Measurements from ENCODE around the gene PROM2. TPM values are rescaled to one million over a fixed set of nuclear protein-coding genes. Genes with fewer than 3 reads are reported as not detected.

The PROM2 gene
- polyA plus RNA-seq, 1 donor from 2014 or later = not detected

DNA sequence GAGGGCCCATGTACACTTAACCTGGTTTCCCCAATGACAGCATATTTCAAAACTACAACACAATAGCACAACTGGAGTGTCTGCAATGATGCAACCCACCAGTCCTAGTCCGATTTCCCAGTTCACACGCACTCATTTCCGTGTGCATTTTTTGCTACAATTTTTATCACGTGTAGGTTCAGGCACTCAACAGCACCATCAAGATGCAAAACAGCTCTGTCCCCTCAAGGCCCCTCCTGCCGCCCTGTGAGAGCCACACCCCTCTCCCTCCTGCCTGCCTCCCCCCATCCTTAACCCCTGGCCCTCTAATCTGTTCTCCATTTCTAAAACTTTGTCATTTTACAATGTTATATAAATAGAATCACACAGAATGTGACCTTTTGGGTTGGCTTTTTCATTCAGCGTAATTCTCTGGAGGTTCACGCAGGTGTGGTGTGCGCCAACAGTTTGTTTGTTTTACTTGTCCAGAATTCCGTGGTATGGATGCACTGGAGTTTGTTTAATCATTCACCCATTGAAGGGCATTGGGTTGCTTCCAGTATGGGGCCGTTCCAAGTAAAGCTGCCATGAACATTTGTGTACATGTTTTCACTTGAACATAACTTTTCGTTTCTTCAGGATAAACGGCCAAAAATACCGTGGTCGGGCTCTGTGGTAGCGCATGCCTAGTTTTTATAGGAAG is 31.3 kb downstream of the PROM2 start:
- H3K36me3 Mint-ChIP-seq = no peaks in the 10 kb centered on the region
- no peaks in the 10 kb centered on the region for H3K4me1 Mint-ChIP-seq
- no peak overlapping the region for H3K27ac Mint-ChIP-seq
- peaks cover 4% of the 10 kb centered on the region for H3K27me3 Mint-ChIP-seq
- no peaks in the 10 kb centered on the region for H3K9me3 Mint-ChIP-seq
- no peak overlapping the region for H3K4me3 Mint-ChIP-seq

DNA sequence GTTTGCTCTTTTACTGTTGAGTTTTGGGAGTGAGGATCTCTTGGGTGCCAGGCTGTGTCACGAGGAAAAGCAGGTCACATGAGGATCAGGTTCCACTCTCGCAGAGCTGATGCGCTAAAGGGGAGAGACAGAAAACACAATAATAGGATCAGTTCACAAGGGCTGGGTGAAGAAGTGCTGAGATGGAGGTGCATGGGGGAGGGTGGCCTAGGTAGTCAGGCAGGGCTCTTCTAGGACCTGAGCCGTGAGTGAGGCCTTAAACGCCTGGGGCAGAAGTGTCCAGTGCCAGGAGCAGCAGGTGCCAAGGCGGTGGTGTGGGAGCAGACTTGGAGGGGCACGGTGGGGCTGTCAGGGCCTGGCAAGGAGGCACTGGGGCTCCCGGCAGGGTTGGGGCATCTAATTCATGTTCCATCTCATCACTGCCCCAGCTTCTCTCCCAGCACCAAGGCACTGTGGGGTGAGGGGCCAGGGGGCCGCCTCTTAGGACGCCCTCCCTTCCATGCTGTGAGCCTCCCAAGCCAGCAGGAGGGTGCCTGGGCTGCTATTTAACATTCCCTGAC is 32.2 kb downstream of the PROM2 start:
- Mint-ChIP-seq H3K36me3 (no peaks in the 10 kb centered on the region), H3K4me1 (no peaks in the 10 kb centered on the region), H3K4me3 (no peak overlapping the region), H3K27ac (no peak overlapping the region), H3K27me3 (peaks cover 4% of the 10 kb centered on the region), H3K9me3 (no peaks in the 10 kb centered on the region)

DNA sequence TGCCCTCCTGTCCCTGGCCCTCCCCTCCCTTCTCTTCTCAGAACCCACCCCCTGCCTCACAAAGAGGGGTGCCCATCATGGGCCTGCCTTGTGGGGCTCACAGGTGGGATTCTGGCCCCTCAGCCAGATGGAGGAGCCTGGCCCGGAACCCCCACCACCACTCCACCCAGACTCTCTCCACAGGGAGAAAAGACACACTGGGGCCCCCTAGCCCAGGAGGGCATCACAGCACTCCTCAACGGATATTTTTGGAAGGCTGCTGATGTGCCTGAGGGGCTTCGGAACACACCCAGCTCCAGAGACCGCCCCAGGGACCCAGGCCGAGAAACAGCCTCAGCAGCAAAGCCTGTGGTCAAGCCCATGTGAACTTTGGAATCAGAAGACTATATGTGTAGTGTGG is 32.8 kb downstream of the PROM2 start:
- Mint-ChIP-seq H3K27ac (no peak overlapping the region), H3K9me3 (no peaks in the 10 kb centered on the region), H3K4me1 (no peaks in the 10 kb centered on the region), H3K36me3 (no peaks in the 10 kb centered on the region), H3K27me3 (peaks cover 4% of the 10 kb centered on the region), H3K4me3 (no peak overlapping the region)

DNA sequence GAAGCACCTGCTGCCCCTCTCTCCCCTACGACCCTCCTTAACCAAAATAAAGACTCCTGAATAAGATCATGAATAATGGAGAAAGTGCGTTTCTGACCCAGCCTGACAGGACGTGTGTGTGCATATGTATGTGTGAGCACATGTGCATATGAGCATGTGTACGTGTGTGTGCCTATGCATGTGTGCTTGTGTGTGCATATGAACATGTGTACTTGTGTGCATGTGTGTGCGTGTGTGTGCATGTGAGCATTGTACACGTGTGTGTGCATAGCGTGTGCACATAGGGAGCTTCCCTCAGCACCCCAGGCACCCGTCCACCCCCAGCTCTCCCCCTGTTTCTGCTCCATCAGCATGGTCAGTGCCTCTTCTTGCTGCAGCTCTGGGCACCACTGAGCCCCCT is 33.6 kb downstream of the PROM2 start:
- H3K36me3 Mint-ChIP-seq = no peaks in the 10 kb centered on the region
- no peak overlapping the region for H3K4me3 Mint-ChIP-seq
- H3K9me3 Mint-ChIP-seq = no peaks in the 10 kb centered on the region
- H3K4me1 Mint-ChIP-seq = no peaks in the 10 kb centered on the region
- peaks cover 2% of the 10 kb centered on the region for H3K27me3 Mint-ChIP-seq
- no peak overlapping the region for H3K27ac Mint-ChIP-seq

DNA sequence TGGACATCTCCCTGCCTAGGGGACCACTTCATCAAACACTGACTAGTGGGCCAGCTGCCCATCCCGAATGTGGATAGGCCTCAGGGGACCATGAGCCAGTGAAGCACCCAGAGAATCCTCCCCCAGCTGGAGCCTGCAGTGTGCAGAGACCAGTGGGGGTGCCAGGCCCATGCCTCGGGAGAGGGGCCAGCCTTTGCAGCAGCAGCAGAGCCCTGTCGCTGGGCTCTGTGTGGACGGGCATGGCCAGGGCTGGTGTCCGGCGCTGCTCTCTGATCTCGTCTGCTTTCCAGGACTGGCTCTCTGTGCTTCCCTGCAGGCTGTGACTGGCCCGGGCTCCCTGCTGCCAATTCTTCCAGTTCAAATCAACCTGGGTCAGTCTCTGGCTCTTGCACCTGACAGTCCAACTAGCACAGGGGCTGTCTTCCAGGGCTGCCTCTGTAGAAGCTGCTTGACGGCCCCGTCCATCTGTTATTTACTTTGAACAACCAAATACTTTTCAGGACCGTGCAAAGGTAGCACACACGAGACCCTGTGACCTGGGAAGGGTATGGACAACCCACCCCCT is 34.3 kb downstream of the PROM2 start:
- no peak overlapping the region for H3K4me3 Mint-ChIP-seq
- H3K9me3 Mint-ChIP-seq = no peaks in the 10 kb centered on the region
- no peaks in the 10 kb centered on the region for H3K36me3 Mint-ChIP-seq
- H3K27ac Mint-ChIP-seq = no peak overlapping the region
- H3K27me3 Mint-ChIP-seq = peaks cover 2% of the 10 kb centered on the region
- H3K4me1 Mint-ChIP-seq = no peaks in the 10 kb centered on the region

DNA sequence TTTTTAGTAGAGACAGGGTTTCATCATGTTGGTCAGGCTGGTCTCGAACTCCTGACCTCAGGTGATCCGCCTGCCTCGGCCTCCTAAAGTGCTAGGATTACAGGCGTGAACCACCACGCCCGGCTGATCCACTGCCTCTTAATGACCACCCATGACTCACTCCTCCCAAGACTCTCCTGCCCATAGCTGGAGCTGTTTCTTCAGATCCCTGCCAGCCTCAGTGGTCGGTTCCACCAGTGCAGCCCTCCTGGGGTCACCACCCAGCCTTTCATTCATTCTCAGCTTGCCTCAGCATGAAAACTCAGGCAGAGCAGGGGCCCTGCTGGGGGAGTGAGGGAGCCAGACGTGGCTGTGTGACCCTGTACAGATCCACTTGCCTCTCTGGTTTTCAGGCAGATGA is 35.4 kb downstream of the PROM2 start:
- H3K4me3 Mint-ChIP-seq = no peak overlapping the region

DNA sequence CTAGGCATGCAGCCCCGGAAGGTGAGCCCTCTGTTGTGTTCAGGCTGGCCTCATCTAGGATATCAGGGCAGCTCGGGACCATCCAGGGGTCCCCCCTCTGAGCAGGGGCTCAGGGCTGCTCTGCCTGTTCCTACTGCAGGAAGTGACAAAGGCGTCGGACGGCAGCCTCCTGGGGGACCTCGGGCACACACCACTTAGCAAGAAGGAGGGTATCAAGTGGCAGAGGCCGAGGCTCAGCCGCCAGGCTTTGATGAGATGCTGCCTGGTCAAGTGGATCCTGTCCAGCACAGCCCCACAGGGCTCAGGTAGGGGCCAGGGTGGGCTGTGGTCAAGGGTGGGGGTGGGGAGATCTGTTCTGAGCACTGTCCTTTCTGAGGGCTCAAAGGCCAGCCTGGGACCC is 36.0 kb downstream of the PROM2 start:
- H3K36me3 Mint-ChIP-seq = no peaks in the 10 kb centered on the region
- peaks cover 2% of the 10 kb centered on the region for H3K27me3 Mint-ChIP-seq
- H3K4me3 Mint-ChIP-seq = no peak overlapping the region
- no peaks in the 10 kb centered on the region for H3K9me3 Mint-ChIP-seq
- no peaks in the 10 kb centered on the region for H3K4me1 Mint-ChIP-seq
- peak overlapping the region in 1 of 3 donors; percentile 50 for H3K27ac Mint-ChIP-seq

More for the DNA sequence above, 35.4 kb downstream of the PROM2 start:
- H3K9me3 Mint-ChIP-seq = no peaks in the 10 kb centered on the region
- no peaks in the 10 kb centered on the region for H3K36me3 Mint-ChIP-seq
- H3K4me1 Mint-ChIP-seq = no peaks in the 10 kb centered on the region
- H3K27ac Mint-ChIP-seq = peak overlapping the region in 1 of 3 donors; percentile 50
- H3K27me3 Mint-ChIP-seq = peaks cover 2% of the 10 kb centered on the region

DNA sequence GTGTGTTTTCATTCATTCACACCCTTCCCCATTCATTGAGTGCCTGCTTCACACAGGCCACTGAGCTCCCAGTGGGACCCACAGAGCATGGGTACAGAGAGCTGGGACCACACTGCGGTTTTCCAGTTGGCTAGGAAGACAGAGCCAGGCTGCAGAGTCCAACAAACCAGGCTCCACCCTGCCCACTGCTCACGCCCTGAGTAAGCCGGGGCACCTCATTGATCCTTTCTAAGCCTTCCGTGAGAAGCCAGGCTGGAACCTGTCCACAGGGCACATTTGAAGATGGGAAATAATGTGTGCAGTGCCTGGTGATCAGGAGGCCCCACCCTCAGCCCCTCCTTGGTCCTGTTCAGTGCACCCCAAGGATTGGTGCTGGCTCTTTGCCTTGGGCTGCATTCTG is 36.4 kb downstream of the PROM2 start:
- no peak overlapping the region for H3K4me3 Mint-ChIP-seq
- H3K27me3 Mint-ChIP-seq = peaks cover 2% of the 10 kb centered on the region
- no peaks in the 10 kb centered on the region for H3K36me3 Mint-ChIP-seq
- peaks cover 0 to 1% (median 0%) of the 10 kb centered on the region in 3 donors for H3K4me1 Mint-ChIP-seq
- H3K9me3 Mint-ChIP-seq = no peaks in the 10 kb centered on the region
- H3K27ac Mint-ChIP-seq = no peak overlapping the region

DNA sequence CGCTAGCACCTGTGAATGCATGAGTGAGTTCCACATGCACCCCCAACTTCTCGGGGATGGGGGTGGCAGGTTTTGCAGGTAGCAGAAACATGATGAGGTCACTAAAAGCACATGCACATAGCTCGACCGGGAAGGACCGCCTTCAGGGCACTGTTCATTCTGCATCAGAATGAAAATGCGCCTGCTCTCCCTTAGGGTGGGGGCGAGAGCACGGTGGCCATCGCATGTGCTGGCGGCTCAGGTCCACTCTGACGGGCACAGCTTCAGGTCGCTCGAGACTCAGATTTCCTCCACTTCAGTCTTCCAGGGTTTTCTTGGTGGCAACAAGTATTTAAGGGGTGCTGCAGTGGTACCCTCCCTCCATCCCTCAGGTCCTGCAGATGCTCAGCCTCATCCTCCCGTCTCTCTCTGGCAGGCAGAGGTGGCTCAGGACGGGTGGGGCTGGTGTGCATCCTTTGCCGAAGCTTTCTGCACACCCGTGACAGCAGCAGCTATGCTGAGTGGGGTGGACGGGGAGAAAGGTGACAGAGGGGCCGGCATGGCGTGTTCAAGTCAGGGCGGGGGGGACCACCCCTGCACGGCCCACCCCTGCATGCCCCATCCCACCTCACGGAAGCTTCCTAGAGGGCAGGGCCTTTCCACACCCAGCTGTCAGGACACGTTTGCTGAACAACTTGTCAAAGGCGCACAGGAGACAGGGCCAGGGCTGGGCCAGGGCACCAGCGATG is 37.7 kb downstream of the PROM2 start:
- Mint-ChIP-seq H3K4me3 (no peak overlapping the region), H3K4me1 (peaks cover 0 to 1% (median 0%) of the 10 kb centered on the region in 3 donors), H3K36me3 (no peaks in the 10 kb centered on the region), H3K9me3 (no peaks in the 10 kb centered on the region), H3K27ac (no peak overlapping the region), H3K27me3 (peaks cover 2% of the 10 kb centered on the region)

DNA sequence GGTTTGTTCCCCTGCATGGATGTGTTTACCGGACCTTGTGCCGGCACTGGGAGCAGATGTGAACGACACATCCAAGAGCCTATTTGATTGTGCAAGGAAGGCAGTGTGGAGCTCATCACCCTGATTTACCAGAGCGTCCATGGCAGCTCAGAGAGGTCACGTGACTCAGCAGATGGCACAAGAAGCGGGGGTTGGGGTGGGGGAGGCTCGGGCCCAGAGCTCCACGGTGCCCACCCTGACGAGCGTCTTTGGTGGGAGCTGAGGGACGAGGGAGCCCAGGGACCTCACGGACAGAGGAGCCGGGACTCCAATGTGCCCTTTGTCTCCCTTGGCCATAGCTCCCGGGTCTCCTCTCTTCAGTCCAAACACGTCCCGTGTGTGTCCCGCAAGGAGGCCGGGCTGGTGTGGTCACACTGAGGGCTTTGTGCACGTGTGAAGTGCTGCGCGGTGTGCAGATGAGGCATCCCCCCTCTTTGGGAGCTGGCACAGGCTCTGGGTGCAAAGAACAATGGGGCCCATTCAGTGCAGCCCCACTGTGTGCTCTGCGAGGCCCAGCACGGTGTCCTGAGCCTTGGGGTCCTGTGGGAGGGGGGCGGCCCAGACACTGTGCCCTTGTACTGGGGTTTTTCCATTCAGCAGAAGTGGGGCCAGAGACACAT is 38.4 kb downstream of the PROM2 start:
- no peak overlapping the region for H3K27ac Mint-ChIP-seq
- H3K27me3 Mint-ChIP-seq = peaks cover 5% of the 10 kb centered on the region
- H3K36me3 Mint-ChIP-seq = no peaks in the 10 kb centered on the region
- H3K9me3 Mint-ChIP-seq = no peaks in the 10 kb centered on the region
- H3K4me3 Mint-ChIP-seq = no peak overlapping the region
- H3K4me1 Mint-ChIP-seq = peaks cover 0 to 1% (median 0%) of the 10 kb centered on the region in 3 donors

DNA sequence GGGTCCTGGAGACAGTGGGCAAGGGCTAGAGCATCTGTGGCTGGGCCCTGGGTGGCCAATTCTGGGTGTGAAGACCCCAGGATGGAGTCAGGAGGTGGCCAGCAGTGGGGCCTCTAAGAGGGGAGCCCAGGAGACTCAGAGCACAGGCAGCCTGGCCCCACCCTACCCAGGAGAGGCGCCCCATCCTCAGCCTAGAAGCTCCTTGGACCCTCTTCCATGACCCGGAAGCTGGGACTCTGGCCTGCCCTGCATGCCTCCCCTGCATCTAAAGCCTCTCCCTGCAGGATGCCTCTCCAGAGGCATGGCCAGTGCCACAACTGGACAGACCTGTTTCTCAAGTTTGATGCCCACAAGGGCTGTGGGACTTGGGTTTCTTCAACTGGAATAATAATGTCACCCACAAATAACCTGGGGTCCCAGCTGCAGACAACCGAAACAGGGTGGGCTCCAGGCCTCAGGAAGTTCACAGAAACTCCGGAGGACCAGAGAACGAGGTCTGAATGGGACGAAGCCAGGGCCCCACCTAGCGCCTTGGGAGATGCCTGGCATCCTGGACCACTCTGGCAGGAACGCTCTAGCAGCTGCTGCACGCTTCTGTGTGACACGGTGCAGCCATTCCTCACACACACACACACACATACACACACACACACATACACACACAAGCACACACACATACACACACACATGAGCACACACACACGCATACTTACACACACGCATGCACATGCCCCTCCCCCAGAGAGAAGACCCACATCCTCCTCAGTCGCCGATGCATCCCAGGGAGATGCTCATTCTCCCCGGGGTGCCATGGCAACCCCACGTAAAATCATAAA is 39.3 kb downstream of the PROM2 start:
- peaks cover 0 to 1% (median 0%) of the 10 kb centered on the region in 3 donors for H3K4me1 Mint-ChIP-seq
- no peaks in the 10 kb centered on the region for H3K9me3 Mint-ChIP-seq
- no peak overlapping the region for H3K4me3 Mint-ChIP-seq
- H3K36me3 Mint-ChIP-seq = no peaks in the 10 kb centered on the region
- H3K27ac Mint-ChIP-seq = no peak overlapping the region
- H3K27me3 Mint-ChIP-seq = peaks cover 6% of the 10 kb centered on the region

DNA sequence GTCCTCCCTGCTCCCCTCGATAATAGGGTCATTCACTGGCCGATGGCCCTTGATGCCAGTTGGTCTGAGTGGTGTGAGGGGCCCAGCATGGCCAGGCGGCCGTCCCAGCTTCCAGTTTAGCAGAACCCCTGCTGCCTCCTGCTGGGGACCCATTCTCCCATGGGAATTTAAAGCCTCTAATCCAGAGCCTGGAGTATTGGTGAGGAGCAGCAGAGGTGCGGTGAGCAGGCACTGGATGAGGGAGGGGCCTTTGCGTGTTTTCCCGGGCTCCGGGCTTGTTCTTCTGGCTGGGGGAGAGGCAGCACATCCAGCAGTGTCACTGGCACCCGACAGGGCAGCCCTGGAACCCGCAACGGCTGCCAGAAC is 40.3 kb downstream of the PROM2 start:
- no peaks in the 10 kb centered on the region for H3K36me3 Mint-ChIP-seq
- H3K27ac Mint-ChIP-seq = no peak overlapping the region
- H3K4me1 Mint-ChIP-seq = peaks cover 0 to 1% (median 0%) of the 10 kb centered on the region in 3 donors
- H3K4me3 Mint-ChIP-seq = no peak overlapping the region
- H3K27me3 Mint-ChIP-seq = peaks cover 8% of the 10 kb centered on the region
- no peaks in the 10 kb centered on the region for H3K9me3 Mint-ChIP-seq

DNA sequence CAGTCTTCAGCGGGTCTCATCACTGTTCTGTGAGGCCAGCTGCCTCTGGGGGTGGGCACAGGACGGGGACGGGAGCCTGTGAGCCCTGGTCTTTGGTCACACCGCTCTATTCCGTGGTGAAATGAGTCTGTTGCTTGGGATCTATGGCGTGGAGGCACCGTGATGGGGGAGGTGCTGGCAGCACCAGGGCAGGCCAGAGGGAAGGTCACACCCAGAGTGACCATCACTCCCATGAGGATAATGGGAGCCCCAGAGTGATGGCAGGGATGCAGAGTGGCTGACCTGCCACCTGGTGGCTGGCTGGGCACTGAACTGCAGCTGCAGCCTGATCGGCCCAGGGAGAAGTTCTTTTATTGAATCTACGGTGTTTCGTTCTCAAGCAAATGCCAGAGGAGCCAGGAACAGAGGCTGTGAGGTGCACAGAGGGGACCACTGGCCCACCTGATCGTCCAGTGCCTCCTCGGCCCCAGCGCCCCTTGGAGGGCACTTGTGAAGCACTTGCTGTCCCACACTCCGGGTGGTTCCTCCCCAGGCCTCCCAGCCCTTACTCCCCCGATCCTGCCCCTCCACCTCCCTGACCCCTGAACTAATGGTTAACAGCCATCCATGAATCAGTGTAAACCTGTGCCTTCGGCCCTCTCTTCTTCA is 40.8 kb downstream of the PROM2 start:
- Mint-ChIP-seq H3K4me3 (no peak overlapping the region), H3K27ac (no peak overlapping the region), H3K27me3 (peaks cover 6% of the 10 kb centered on the region), H3K36me3 (no peaks in the 10 kb centered on the region), H3K4me1 (peaks cover 0 to 1% (median 0%) of the 10 kb centered on the region in 3 donors), H3K9me3 (no peaks in the 10 kb centered on the region)

DNA sequence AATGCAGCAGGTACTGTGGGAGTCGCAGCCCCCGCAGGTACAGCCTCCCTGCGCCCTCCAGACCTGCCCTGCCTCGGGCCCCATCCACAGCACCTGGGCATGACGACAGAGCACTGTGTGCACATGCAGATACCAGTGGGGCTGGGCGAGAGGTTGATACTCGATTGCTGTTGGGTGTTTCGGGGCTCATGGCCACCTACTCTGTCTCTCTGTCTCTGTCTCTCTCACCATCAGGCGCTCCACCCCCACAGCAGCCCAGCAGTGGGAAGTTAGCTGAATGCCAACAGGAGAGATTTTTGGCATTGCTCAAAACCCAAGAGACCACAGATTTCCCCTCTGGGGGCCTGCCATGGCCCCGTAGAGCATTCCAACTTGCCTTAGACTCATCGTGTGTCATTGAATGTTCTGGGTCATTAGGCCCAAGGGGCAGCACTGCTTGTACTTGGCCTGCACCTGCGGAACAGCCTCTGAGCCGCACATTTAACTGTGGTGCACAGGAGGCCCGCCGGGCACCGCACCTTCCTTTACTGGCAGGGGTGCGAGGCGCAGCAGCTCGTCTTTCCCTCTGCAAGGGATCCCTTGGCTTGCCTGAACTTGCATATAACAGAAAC is 41.7 kb downstream of the PROM2 start:
- Mint-ChIP-seq H3K9me3 (no peaks in the 10 kb centered on the region), H3K27me3 (peaks cover 5% of the 10 kb centered on the region), H3K36me3 (no peaks in the 10 kb centered on the region), H3K4me1 (peaks cover 0 to 1% (median 0%) of the 10 kb centered on the region in 3 donors), H3K27ac (no peak overlapping the region), H3K4me3 (peak overlapping the region in 1 of 4 donors; percentile 28)

Data from IgD-negative memory B cell (primary cell).